ENCODE results near the gene STK11IP. TPM values are rescaled to one million over a fixed set of nuclear protein-coding genes. Genes with fewer than 3 reads are reported as not detected.

The STK11IP gene
- total RNA-seq, 1 experiment from 2014 or later: 45.0 TPM

- POLR2A ChIA-PET: no interaction called here
- CTCF ChIA-PET: no interaction called here
- RAD21 ChIA-PET (ENCODE audit: low non-redundant PET in 1 of 2, low total read pairs in 2 of 2, uncharacterized antibody in 2 of 2, unreplicated experiment in 2 of 2): no interaction called here
These were observed 44.1 kb upstream of the STK11IP start for GRCh38 chr2:219553463-219553963.

More at GRCh38 chr2:219553463-219553963, 44.1 kb upstream of the STK11IP start:
- Histone ChIP-seq H3K27me3 (ENCODE audit: insufficient read depth, low read length) (no peaks in the 10 kb centered on the region), H3K9me2 (ENCODE audit: insufficient read depth) (no peaks in the 10 kb centered on the region), H3K79me2 (ENCODE audit: insufficient read depth, low read length) (peaks cover 18% of the 10 kb centered on the region; the same call in 1 of the 2 replicates), H2AFZ (ENCODE audit: low read depth, low read length, poor library complexity, severe bottlenecking) (no peak overlapping the region), H3K9me3 (ENCODE audit: control insufficient read depth in 1 of 2, insufficient read depth in 1 of 2, low read depth in 1 of 2, low read length in 2 of 2) (no peaks in the 10 kb centered on the region), H3K4me1 (ENCODE audit: control insufficient read depth in 1 of 2, insufficient read depth in 2 of 2, low read length in 2 of 2) (peaks cover 3 to 19% of the 10 kb centered on the region in 2 experiments; a peak in 3 of 4 replicates), H3K27ac (ENCODE audit: low read depth, low read length) (no peak overlapping the region), H3K4me2 (ENCODE audit: low read length) (no peak overlapping the region), H3K4me3 (replicated peaks in 1 of 2; ENCODE audit: low read depth in 1 of 2, low read length in 2 of 2) (no peak overlapping the region), H3K36me3 (ENCODE audit: control insufficient read depth in 1 of 2, insufficient read depth in 2 of 2, low read length in 2 of 2) (peaks cover 0 to 2% of the 10 kb centered on the region in 2 experiments; a peak in 1 of 4 replicates), H4K20me1 (ENCODE audit: insufficient read depth) (no peaks in the 10 kb centered on the region), H3K9ac (ENCODE audit: low read length) (no peak overlapping the region)
- TF ChIP-seq, protein P1, sequence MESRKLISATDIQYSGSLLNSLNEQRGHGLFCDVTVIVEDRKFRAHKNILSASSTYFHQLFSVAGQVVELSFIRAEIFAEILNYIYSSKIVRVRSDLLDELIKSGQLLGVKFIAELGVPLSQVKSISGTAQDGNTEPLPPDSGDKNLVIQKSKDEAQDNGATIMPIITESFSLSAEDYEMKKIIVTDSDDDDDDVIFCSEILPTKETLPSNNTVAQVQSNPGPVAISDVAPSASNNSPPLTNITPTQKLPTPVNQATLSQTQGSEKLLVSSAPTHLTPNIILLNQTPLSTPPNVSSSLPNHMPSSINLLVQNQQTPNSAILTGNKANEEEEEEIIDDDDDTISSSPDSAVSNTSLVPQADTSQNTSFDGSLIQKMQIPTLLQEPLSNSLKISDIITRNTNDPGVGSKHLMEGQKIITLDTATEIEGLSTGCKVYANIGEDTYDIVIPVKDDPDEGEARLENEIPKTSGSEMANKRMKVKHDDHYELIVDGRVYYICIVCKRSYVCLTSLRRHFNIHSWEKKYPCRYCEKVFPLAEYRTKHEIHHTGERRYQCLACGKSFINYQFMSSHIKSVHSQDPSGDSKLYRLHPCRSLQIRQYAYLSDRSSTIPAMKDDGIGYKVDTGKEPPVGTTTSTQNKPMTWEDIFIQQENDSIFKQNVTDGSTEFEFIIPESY (IDR thresholded peaks at IDR 0.05; ENCODE audit: extremely low read depth, insufficient replicate concordance, low read length): no peak
- TF ChIP-seq EZH2 (IDR thresholded peaks at IDR 0.05) (no peak), ELF1 (IDR thresholded peaks at IDR 0.05; ENCODE audit: borderline replicate concordance, low read depth) (no peak), EZH2phosphoT487 (IDR thresholded peaks at IDR 0.05; ENCODE audit: borderline replicate concordance) (no peak), POLR2A (IDR thresholded peaks at IDR 0.05; ENCODE audit: borderline replicate concordance, extremely low read depth, insufficient read depth, insufficient read length) (no peak), EGR1 (IDR thresholded peaks at IDR 0.05; ENCODE audit: low read depth) (no peak), SIN3A (IDR thresholded peaks at IDR 0.05; ENCODE audit: low read depth) (no peak), SP1 (IDR thresholded peaks at IDR 0.05; ENCODE audit: low read depth) (no peak), JUND (IDR thresholded peaks at IDR 0.05) (no peak), ATF3 (IDR thresholded peaks at IDR 0.05) (no peak), RAD21 (IDR thresholded peaks at IDR 0.05; ENCODE audit: low read depth) (no peak), YY1 (IDR thresholded peaks at IDR 0.05; ENCODE audit: extremely low read depth, insufficient replicate concordance, low read depth, low read length) (no peak), CTCF (IDR thresholded peaks at IDR 0.05 in 2 of 3, conservative IDR thresholded peaks at IDR 0.05 in 1 of 3; ENCODE audit: borderline replicate concordance in 1 of 3, insufficient read depth in 1 of 3, low read depth in 2 of 3, low read length in 2 of 3) (no peak), POLR2AphosphoS5 (IDR thresholded peaks at IDR 0.05; ENCODE audit: low read depth, low read length) (no peak)
- TF ChIP-seq, protein P2, sequence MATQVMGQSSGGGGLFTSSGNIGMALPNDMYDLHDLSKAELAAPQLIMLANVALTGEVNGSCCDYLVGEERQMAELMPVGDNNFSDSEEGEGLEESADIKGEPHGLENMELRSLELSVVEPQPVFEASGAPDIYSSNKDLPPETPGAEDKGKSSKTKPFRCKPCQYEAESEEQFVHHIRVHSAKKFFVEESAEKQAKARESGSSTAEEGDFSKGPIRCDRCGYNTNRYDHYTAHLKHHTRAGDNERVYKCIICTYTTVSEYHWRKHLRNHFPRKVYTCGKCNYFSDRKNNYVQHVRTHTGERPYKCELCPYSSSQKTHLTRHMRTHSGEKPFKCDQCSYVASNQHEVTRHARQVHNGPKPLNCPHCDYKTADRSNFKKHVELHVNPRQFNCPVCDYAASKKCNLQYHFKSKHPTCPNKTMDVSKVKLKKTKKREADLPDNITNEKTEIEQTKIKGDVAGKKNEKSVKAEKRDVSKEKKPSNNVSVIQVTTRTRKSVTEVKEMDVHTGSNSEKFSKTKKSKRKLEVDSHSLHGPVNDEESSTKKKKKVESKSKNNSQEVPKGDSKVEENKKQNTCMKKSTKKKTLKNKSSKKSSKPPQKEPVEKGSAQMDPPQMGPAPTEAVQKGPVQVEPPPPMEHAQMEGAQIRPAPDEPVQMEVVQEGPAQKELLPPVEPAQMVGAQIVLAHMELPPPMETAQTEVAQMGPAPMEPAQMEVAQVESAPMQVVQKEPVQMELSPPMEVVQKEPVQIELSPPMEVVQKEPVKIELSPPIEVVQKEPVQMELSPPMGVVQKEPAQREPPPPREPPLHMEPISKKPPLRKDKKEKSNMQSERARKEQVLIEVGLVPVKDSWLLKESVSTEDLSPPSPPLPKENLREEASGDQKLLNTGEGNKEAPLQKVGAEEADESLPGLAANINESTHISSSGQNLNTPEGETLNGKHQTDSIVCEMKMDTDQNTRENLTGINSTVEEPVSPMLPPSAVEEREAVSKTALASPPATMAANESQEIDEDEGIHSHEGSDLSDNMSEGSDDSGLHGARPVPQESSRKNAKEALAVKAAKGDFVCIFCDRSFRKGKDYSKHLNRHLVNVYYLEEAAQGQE (IDR thresholded peaks at IDR 0.05; ENCODE audit: low read depth): no peak
- no TSS peak for BruUV-seq (replicated peaks)
- DNase-seq (ENCODE audit: low read depth, low spot score) (no peak), ATAC-seq (no peak)
- intact Hi-C loops (cut with micrococcal nuclease): no loop called here

All from HCT116 (cell line).